BLaER1 treated with 17β-estradiol and CSF1 and Interleukin-3, amounts not matched to agents 10 nM and 100 nM (cell line): Measurements from ENCODE around the gene EXD2.
"Not testable (repeated sequence)": the region's sequence is repeated elsewhere in the genome, so short reads cannot be mapped to it uniquely, and the experiment has no call there.

Source experiments
- H3K27ac ChIP-seq, 11 experiments: shearing (Covaris generic); formaldehyde crosslinking; 2 replicates each; pipeline ENCODE4 v1.8.1; 2022
- H3K27me3 ChIP-seq, 11 experiments: shearing (Covaris generic); formaldehyde crosslinking; 2 replicates each; pipeline ENCODE4 v1.8.1; 2022
- H3K36me3 ChIP-seq, 11 experiments: shearing (Covaris generic); formaldehyde crosslinking; 2 replicates each; pipeline ENCODE4 v1.8.1; 2022
- H3K4me1 ChIP-seq, 10 experiments: shearing (Covaris generic); formaldehyde crosslinking; 2 replicates each; pipeline ENCODE4 v1.8.1; 2022
- H3K4me2 ChIP-seq, 11 experiments: shearing (Covaris generic); formaldehyde crosslinking; 2 replicates each; pipeline ENCODE4 v1.8.1; 2022
- H3K4me3 ChIP-seq, 10 experiments: shearing (Covaris generic); formaldehyde crosslinking; 2 replicates each; pipeline ENCODE4 v1.8.1; 2022
- H3K9ac ChIP-seq, 11 experiments: shearing (Covaris generic); formaldehyde crosslinking; 2 replicates each; pipeline ENCODE4 v1.8.1; 2022
- H3K9me3 ChIP-seq, 11 experiments: shearing (Covaris generic); formaldehyde crosslinking; replicated peaks in 1 of 11; 2 replicates each; pipeline ENCODE4 v1.8.1; 2022
- H4K20me1 ChIP-seq, 11 experiments: shearing (Covaris generic); formaldehyde crosslinking; 2 replicates each; pipeline ENCODE4 v1.8.1; 2022
- Cebpa-rat ChIP-seq, 11 experiments: shearing (Covaris generic); IDR thresholded peaks; 2 replicates each; pipeline ENCODE4 v1.8.1; 2022

EXD2 gene

DNA sequence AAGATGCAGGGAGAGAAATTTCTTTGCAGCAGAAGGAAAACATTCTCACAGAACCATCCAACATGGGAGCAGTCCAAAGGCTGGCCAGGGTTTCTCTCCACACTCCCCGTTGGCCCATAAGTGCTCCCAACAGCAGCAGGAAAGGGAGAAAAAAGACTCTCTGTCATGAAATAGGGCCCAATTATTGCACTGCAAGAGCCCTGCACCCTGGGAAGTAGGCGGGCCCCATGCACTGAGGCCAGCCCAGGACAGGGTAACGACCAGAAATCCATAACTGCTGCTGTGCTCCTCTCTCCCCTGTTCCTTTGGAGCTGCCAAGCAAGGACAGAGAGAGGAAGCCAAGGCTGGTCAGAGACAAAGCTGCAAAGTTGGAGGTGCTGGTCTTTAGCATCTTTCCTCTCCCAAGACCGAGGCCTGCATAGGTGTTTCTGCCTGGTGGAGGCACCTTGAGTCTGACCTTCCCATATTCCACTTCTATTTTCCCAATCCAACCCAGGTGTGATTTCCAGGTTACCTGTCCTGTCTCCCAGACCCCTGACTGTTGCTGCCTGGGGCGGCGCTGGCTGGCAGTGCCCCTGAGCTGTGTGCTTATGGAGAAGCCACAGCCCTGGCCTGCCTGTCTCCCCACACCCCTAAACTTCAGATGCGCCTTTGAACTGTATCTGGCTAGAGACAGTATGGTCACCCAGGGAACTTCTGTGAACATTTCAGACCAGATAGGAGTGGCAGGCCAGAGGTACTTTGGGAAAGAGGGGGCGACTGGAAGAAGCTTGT is 75.5 kb downstream of the EXD2 start:
- no peak overlapping the region for H3K27ac ChIP-seq
- H3K9me3 ChIP-seq = no peaks in the 10 kb centered on the region
- H3K4me1 ChIP-seq = no peaks in the 10 kb centered on the region
- no peaks in the 10 kb centered on the region for H3K36me3 ChIP-seq
- H3K9ac ChIP-seq = no peak overlapping the region
- no peak for TF ChIP-seq Cebpa-rat (IDR thresholded peaks at IDR 0.05)
- peaks cover 16 to 29% (median 23%) of the 10 kb centered on the region in 11 experiments for H3K27me3 ChIP-seq
- peaks cover 0 to 8% (median 0%) of the 10 kb centered on the region in 11 experiments; a peak in 1 of 22 replicates for H4K20me1 ChIP-seq
- H3K4me3 ChIP-seq = no peak overlapping the region
- H3K4me2 ChIP-seq = no peak overlapping the region

DNA sequence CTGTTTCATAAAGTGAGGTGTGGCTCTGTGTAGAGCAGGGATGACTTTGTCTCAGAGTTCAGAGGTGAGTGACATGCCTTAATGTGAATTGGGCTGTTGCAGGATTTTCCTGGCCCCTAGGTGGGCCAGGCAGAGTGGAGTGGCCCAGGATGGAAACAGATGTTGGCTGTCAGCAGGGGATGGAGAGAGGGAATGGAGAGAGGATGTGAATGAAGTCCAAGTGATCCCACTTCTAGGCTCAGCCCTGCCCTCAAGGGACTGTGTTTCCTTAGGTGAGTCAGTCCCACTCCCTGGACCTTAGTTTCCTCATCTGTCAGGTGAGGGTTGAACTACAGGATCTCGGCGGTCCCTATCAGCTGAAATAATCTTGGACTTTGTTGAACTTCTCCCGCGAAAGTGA is 76.2 kb downstream of the EXD2 start:
- no peaks in the 10 kb centered on the region for H3K36me3 ChIP-seq
- no peak overlapping the region for H3K4me3 ChIP-seq
- H3K27ac ChIP-seq = no peak overlapping the region
- H3K9me3 ChIP-seq = no peaks in the 10 kb centered on the region
- H3K4me2 ChIP-seq = no peak overlapping the region
- H3K4me1 ChIP-seq = no peaks in the 10 kb centered on the region
- no peak overlapping the region for H3K9ac ChIP-seq
- no peak for TF ChIP-seq Cebpa-rat (IDR thresholded peaks at IDR 0.05)
- 0 out of 22 replicates have a peak, but pooled peaks cover 0 to 2% (median 0%) of the 10 kb centered on the region in 11 experiments for H4K20me1 ChIP-seq
- H3K27me3 ChIP-seq = peaks cover 9 to 22% (median 16%) of the 10 kb centered on the region in 11 experiments

- Histone ChIP-seq H3K27ac (no peak overlapping the region), H3K9me3 (no peaks in the 10 kb centered on the region), H3K4me1 (no peaks in the 10 kb centered on the region), H3K4me3 (no peak overlapping the region), H3K27me3 (peaks cover 2 to 14% (median 8%) of the 10 kb centered on the region in 11 experiments; a peak in 20 of 22 replicates), H3K9ac (no peak overlapping the region), H3K4me2 (no peak overlapping the region), H3K36me3 (no peaks in the 10 kb centered on the region), H4K20me1 (no peaks in the 10 kb centered on the region)
- TF ChIP-seq Cebpa-rat (IDR thresholded peaks at IDR 0.05) = no peak
Observed at GRCh38 chr14:69268223-69268622, 76.9 kb downstream of the EXD2 start.

GRCh38 chr14:69268763-69269162 is 77.5 kb downstream of the EXD2 start:
- no peaks in the 10 kb centered on the region for H4K20me1 ChIP-seq
- no peak overlapping the region for H3K4me3 ChIP-seq
- no peaks in the 10 kb centered on the region for H3K4me1 ChIP-seq
- no peak overlapping the region for H3K27ac ChIP-seq
- no peak overlapping the region for H3K9ac ChIP-seq
- TF ChIP-seq Cebpa-rat (IDR thresholded peaks at IDR 0.05) = no peak
- no peaks in the 10 kb centered on the region for H3K36me3 ChIP-seq
- H3K27me3 ChIP-seq = peaks cover 0 to 9% (median 3%) of the 10 kb centered on the region in 11 experiments; a peak in 17 of 22 replicates
- no peak overlapping the region for H3K4me2 ChIP-seq
- no peaks in the 10 kb centered on the region for H3K9me3 ChIP-seq

- Histone ChIP-seq H3K27me3 (peaks cover 0 to 6% (median 0%) of the 10 kb centered on the region in 11 experiments; a peak in 2 of 22 replicates), H4K20me1 (no peaks in the 10 kb centered on the region), H3K9me3 (no peaks in the 10 kb centered on the region), H3K4me1 (no peaks in the 10 kb centered on the region), H3K36me3 (no peaks in the 10 kb centered on the region), H3K9ac (no peak overlapping the region), H3K27ac (no peak overlapping the region), H3K4me2 (no peak overlapping the region), H3K4me3 (no peak overlapping the region)
- no peak for TF ChIP-seq Cebpa-rat (IDR thresholded peaks at IDR 0.05)
Observed at GRCh38 chr14:69269381-69269780, 78.1 kb downstream of the EXD2 start.

- no peak for TF ChIP-seq Cebpa-rat (IDR thresholded peaks at IDR 0.05)
- H3K27me3 ChIP-seq = peaks cover 0 to 4% (median 0%) of the 10 kb centered on the region in 11 experiments; a peak in 2 of 22 replicates
- H3K4me1 ChIP-seq = no peaks in the 10 kb centered on the region
- no peak overlapping the region for H3K4me2 ChIP-seq
- no peak overlapping the region for H3K27ac ChIP-seq
- H3K9me3 ChIP-seq = no peaks in the 10 kb centered on the region
- H4K20me1 ChIP-seq = no peaks in the 10 kb centered on the region
- H3K9ac ChIP-seq = no peak overlapping the region
- no peaks in the 10 kb centered on the region for H3K36me3 ChIP-seq
- no peak overlapping the region for H3K4me3 ChIP-seq
Observed at GRCh38 chr14:69270097-69270496, 78.8 kb downstream of the EXD2 start.

DNA sequence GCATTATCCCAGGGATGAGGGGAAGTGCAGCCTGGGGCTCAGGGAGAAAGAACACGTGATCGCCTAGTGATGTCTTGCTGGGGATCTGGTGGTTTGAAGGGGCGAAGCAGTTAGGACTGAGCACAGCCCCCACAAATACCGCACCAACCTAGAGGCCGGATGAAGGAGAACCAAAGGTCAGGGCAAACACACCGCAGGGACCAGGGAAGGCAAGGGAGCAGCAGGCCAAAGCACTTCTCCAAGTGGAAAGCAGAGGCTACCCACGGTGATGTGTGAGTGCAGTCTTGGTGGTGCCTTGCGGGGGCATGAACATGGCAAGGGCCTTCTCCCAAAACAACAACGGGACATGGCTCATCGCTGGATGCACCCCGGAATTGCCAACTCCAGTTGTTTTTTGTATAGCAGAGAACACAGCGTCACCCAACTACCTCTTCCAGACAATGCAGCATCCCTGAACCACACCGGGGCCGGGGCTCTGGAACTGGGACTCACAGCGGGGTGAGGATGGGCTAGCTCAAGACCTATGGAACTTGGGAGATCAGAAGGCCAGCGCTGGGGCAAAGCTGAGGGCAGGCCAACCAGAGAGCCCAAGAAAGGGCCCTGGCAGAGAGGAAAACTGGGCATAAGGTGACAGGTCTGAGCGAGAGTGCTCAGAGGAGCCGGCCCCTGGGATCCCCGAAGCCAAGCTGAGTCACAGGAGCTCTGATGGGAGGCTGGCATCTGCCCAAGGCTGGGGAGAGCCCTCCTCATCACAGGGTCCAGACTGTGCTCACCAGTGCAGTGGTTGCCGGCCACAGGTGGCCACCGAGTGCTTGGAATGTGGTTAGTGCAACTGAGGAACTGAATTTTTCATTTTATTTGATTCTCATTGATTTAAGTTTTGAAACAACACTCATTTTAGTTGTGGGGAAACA is 79.8 kb downstream of the EXD2 start:
- Histone ChIP-seq H3K27me3 (no peaks in the 10 kb centered on the region; a peak in 1 of 22 replicates), H3K27ac (no peak overlapping the region), H3K4me2 (no peak overlapping the region), H3K4me1 (no peaks in the 10 kb centered on the region), H3K4me3 (no peak overlapping the region), H4K20me1 (no peaks in the 10 kb centered on the region), H3K9me3 (no peaks in the 10 kb centered on the region), H3K9ac (no peak overlapping the region), H3K36me3 (no peaks in the 10 kb centered on the region)
- no peak for TF ChIP-seq Cebpa-rat (IDR thresholded peaks at IDR 0.05)

GRCh38 chr14:69274321-69274720 is 83.0 kb downstream of the EXD2 start:
- no peak for TF ChIP-seq Cebpa-rat (IDR thresholded peaks at IDR 0.05)
- Histone ChIP-seq H3K9ac (no peak overlapping the region), H3K36me3 (no peaks in the 10 kb centered on the region), H4K20me1 (no peaks in the 10 kb centered on the region), H3K4me1 (no peaks in the 10 kb centered on the region), H3K4me3 (no peak overlapping the region), H3K27ac (no peak overlapping the region), H3K4me2 (no peak overlapping the region), H3K27me3 (no peaks in the 10 kb centered on the region), H3K9me3 (no peaks in the 10 kb centered on the region)

GRCh38 chr14:69275331-69275730 is 84.0 kb downstream of the EXD2 start:
- no peaks in the 10 kb centered on the region for H3K9me3 ChIP-seq

GRCh38 chr14:69277356-69277755 is 86.1 kb downstream of the EXD2 start:
- H3K36me3 ChIP-seq, H3K4me2 ChIP-seq, H4K20me1 ChIP-seq, H3K27ac ChIP-seq, H3K4me3 ChIP-seq, H3K9me3 ChIP-seq, H3K27me3 ChIP-seq, H3K9ac ChIP-seq, H3K4me1 ChIP-seq: not testable (repeated sequence)

More at GRCh38 chr14:69275331-69275730, 84.0 kb downstream of the EXD2 start:
- TF ChIP-seq Cebpa-rat (IDR thresholded peaks at IDR 0.05) = no peak
- Histone ChIP-seq H3K4me1 (no peaks in the 10 kb centered on the region), H3K4me2 (no peak overlapping the region), H3K9ac (no peak overlapping the region), H3K27me3 (no peaks in the 10 kb centered on the region), H3K4me3 (no peak overlapping the region), H3K27ac (no peak overlapping the region), H3K36me3 (no peaks in the 10 kb centered on the region), H4K20me1 (no peaks in the 10 kb centered on the region)
